ENCODE results near the gene ATM. TPM values are rescaled to one million over a fixed set of nuclear protein-coding genes. Genes with fewer than 3 reads are reported as not detected.

The ATM gene
- total and polyA plus RNA-seq, 7 experiments from 2014 or later = 84.7 to 879 (median 439) TPM

DNA sequence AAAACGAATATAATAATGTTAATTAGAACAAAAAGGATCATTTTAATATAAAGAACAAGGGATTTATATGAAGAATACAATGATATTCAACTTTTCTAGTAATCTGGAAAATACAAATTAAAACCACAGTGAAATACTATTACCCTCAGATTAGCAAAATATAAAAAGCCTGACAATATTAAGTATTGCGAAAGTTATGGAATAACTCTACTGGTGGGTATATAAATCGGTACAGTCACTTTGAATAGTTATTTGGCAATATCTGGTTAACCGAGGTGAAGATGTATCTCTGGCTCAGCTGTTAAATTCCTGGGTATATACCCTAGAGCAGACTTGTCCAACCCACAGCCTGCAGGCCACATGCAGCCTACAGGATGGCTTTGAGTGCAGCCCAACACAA is 118.8 kb downstream of the ATM start:
- H3K4me1 Mint-ChIP-seq = peaks cover 9 to 41% (median 29%) of the 10 kb centered on the region in 7 donors
- CTCF ChIA-PET = no interaction called here
- Histone ChIP-seq H3K4me3 (ENCODE audit: low read length) (no peak overlapping the region), H3K36me3 (ENCODE audit: control insufficient read depth in 2 of 3, insufficient read depth in 3 of 3, low read length in 3 of 3) (peaks cover 7 to 48% (median 8%) of the 10 kb centered on the region in 3 experiments), H3K4me1 (ENCODE audit: control insufficient read depth in 2 of 2, insufficient read depth in 2 of 2, low read length in 2 of 2) (no peaks in the 10 kb centered on the region), H3K9me3 (ENCODE audit: control insufficient read depth in 2 of 3, low read length in 3 of 3) (no peaks in the 10 kb centered on the region), H3K27ac (ENCODE audit: low read depth, low read length) (no peak overlapping the region), H3K27me3 (ENCODE audit: control insufficient read depth in 2 of 2, insufficient read depth in 2 of 2, low read length in 2 of 2) (no peaks in the 10 kb centered on the region)
- no peak overlapping the region for H3K4me3 Mint-ChIP-seq
- H3K27ac Mint-ChIP-seq = peak overlapping the region in 5 of 9 donors; percentile 1 to 78 (median 25)
- no peak for ATAC-seq
- POLR2A ChIA-PET = interaction anchor here (0.7 to 1.1 kb wide), 4 partner anchors 35 to 119 kb away, joined by 3 to 5 read pairs (median 3); partner anchors contain the start of genes ATM and NPAT
- H3K9me3 Mint-ChIP-seq = no peaks in the 10 kb centered on the region
- no peak for DNase-seq
- intact Hi-C loops (cut with micrococcal nuclease) = loop anchor here (5.0 kb wide), 3 partner anchors 126 to 306 kb away; partner anchors contain the start of genes C11orf65 (in 1 of the 2) and EXPH5 (in 1 of the 2)
- peaks cover 7 to 46% (median 31%) of the 10 kb centered on the region in 5 donors for H3K36me3 Mint-ChIP-seq
- no peaks in the 10 kb centered on the region for H3K27me3 Mint-ChIP-seq

GRCh38 chr11:108343714-108344113 is 120.8 kb downstream of the ATM start:
- peaks cover 11 to 46% (median 35%) of the 10 kb centered on the region in 5 donors for H3K36me3 Mint-ChIP-seq
- peaks cover 8 to 38% (median 22%) of the 10 kb centered on the region in 7 donors for H3K4me1 Mint-ChIP-seq
- Histone ChIP-seq H3K9me3 (ENCODE audit: control insufficient read depth in 2 of 3, low read length in 3 of 3) (no peaks in the 10 kb centered on the region), H3K4me1 (ENCODE audit: control insufficient read depth in 2 of 2, insufficient read depth in 2 of 2, low read length in 2 of 2) (no peaks in the 10 kb centered on the region), H3K27me3 (ENCODE audit: control insufficient read depth in 2 of 2, insufficient read depth in 2 of 2, low read length in 2 of 2) (no peaks in the 10 kb centered on the region), H3K4me3 (ENCODE audit: low read length) (no peak overlapping the region), H3K27ac (ENCODE audit: low read depth, low read length) (no peak overlapping the region), H3K36me3 (ENCODE audit: control insufficient read depth in 2 of 3, insufficient read depth in 3 of 3, low read length in 3 of 3) (peaks cover 5 to 44% (median 15%) of the 10 kb centered on the region in 3 experiments)
- ChIA-PET CTCF (interaction anchor here (1.2 kb wide), 1 partner anchor 304 kb away, joined by 3 read pairs; no protein-coding TSS in a partner anchor), POLR2A (interaction anchor here (1.1 kb wide), 1 partner anchor 39 kb away, joined by 3 read pairs; no protein-coding TSS in a partner anchor)
- intact Hi-C loops (cut with micrococcal nuclease) = loop anchor here (5.0 kb wide), 3 partner anchors 124 to 304 kb away; partner anchors contain the start of genes C11orf65 (in 1 of the 2) and EXPH5 (in 1 of the 2)
- H3K9me3 Mint-ChIP-seq = peaks cover 0 to 1% (median 0%) of the 10 kb centered on the region in 11 donors
- no peaks in the 10 kb centered on the region for H3K27me3 Mint-ChIP-seq
- ATAC-seq = no peak
- no peak overlapping the region for H3K4me3 Mint-ChIP-seq
- peak overlapping the region in 6 of 9 donors; percentile 8 to 75 (median 66) for H3K27ac Mint-ChIP-seq
- no peak for DNase-seq

- ChIA-PET POLR2A (no interaction called here), CTCF (interaction anchor here (0.8 kb wide), 1 partner anchor 308 kb away, joined by 3 read pairs; no protein-coding TSS in a partner anchor)
- Histone ChIP-seq H3K27me3 (ENCODE audit: control insufficient read depth in 2 of 2, insufficient read depth in 2 of 2, low read length in 2 of 2) (no peaks in the 10 kb centered on the region), H3K27ac (ENCODE audit: low read depth, low read length) (no peak overlapping the region), H3K9me3 (ENCODE audit: control insufficient read depth in 2 of 3, low read length in 3 of 3) (no peaks in the 10 kb centered on the region), H3K4me1 (ENCODE audit: control insufficient read depth in 2 of 2, insufficient read depth in 2 of 2, low read length in 2 of 2) (no peaks in the 10 kb centered on the region), H3K4me3 (ENCODE audit: low read length) (no peak overlapping the region), H3K36me3 (ENCODE audit: control insufficient read depth in 2 of 3, insufficient read depth in 3 of 3, low read length in 3 of 3) (peaks cover 14 to 59% (median 19%) of the 10 kb centered on the region in 3 experiments)
- peaks cover 0 to 1% (median 0%) of the 10 kb centered on the region in 11 donors for H3K9me3 Mint-ChIP-seq
- no peaks in the 10 kb centered on the region for H3K27me3 Mint-ChIP-seq
- ATAC-seq (no peak), DNase-seq (no peak)
- intact Hi-C loops (cut with micrococcal nuclease) = loop anchor here in 1 of 2 donors (1.0 kb wide), 1 partner anchor 8 kb away; no protein-coding TSS in a partner anchor
- H3K4me3 Mint-ChIP-seq = no peak overlapping the region
- peaks cover 23 to 63% (median 52%) of the 10 kb centered on the region in 5 donors for H3K36me3 Mint-ChIP-seq
- H3K4me1 Mint-ChIP-seq = peaks cover 2 to 34% (median 22%) of the 10 kb centered on the region in 7 donors
- peak overlapping the region in 5 of 9 donors; percentile 36 to 77 (median 54) for H3K27ac Mint-ChIP-seq
Observed at GRCh38 chr11:108345767-108346166, 122.9 kb downstream of the ATM start.

- DNase-seq (no peak), ATAC-seq (no peak)
- H3K4me3 ChIP-seq (ENCODE audit: low read length) = no peak overlapping the region
- H3K9me3 ChIP-seq (ENCODE audit: control insufficient read depth in 2 of 3, low read length in 3 of 3) = no peaks in the 10 kb centered on the region
- H3K36me3 ChIP-seq (ENCODE audit: control insufficient read depth in 2 of 3, insufficient read depth in 3 of 3, low read length in 3 of 3) = peaks cover 20 to 66% (median 21%) of the 10 kb centered on the region in 3 experiments
- no peaks in the 10 kb centered on the region for H3K27me3 ChIP-seq (ENCODE audit: control insufficient read depth in 2 of 2, insufficient read depth in 2 of 2, low read length in 2 of 2)
- no peak overlapping the region for H3K4me3 Mint-ChIP-seq
- no peaks in the 10 kb centered on the region for H3K4me1 ChIP-seq (ENCODE audit: control insufficient read depth in 2 of 2, insufficient read depth in 2 of 2, low read length in 2 of 2)
- ChIA-PET CTCF (no interaction called here), POLR2A (no interaction called here)
- H3K27ac ChIP-seq (ENCODE audit: low read depth, low read length) = peak overlapping the region; percentile 37
- H3K9me3 Mint-ChIP-seq = peaks cover 0 to 1% (median 0%) of the 10 kb centered on the region in 11 donors
- peak overlapping the region in 3 of 9 donors; percentile 36 to 76 (median 64) for H3K27ac Mint-ChIP-seq
- H3K4me1 Mint-ChIP-seq = peaks cover 2 to 34% (median 22%) of the 10 kb centered on the region in 7 donors
- peaks cover 24 to 70% (median 54%) of the 10 kb centered on the region in 5 donors for H3K36me3 Mint-ChIP-seq
- H3K27me3 Mint-ChIP-seq = no peaks in the 10 kb centered on the region
- intact Hi-C loops (cut with micrococcal nuclease) = no loop called here
Observed at GRCh38 chr11:108346451-108346850, 123.6 kb downstream of the ATM start.

- H3K27ac ChIP-seq (ENCODE audit: low read depth, low read length) = no peak overlapping the region
- DNase-seq (no peak), ATAC-seq (no peak)
- POLR2A ChIA-PET = no interaction called here
- no peaks in the 10 kb centered on the region for H3K9me3 ChIP-seq (ENCODE audit: control insufficient read depth in 2 of 3, low read length in 3 of 3)
- no peak overlapping the region for H3K4me3 ChIP-seq (ENCODE audit: low read length)
- no peaks in the 10 kb centered on the region for H3K27me3 ChIP-seq (ENCODE audit: control insufficient read depth in 2 of 2, insufficient read depth in 2 of 2, low read length in 2 of 2)
- intact Hi-C loops (cut with micrococcal nuclease) = loop anchor here in 1 of 2 donors (2.0 kb wide), 1 partner anchor 15 kb away; no protein-coding TSS in a partner anchor
- Mint-ChIP-seq H3K4me1 (peaks cover 0 to 11% (median 5%) of the 10 kb centered on the region in 7 donors), H3K4me3 (no peak overlapping the region), H3K27ac (peak overlapping the region in 6 of 9 donors; percentile 8 to 79 (median 40)), H3K27me3 (no peaks in the 10 kb centered on the region), H3K9me3 (peaks cover 0 to 1% (median 0%) of the 10 kb centered on the region in 11 donors), H3K36me3 (peaks cover 33 to 86% (median 74%) of the 10 kb centered on the region in 5 donors)
- no peaks in the 10 kb centered on the region for H3K4me1 ChIP-seq (ENCODE audit: control insufficient read depth in 2 of 2, insufficient read depth in 2 of 2, low read length in 2 of 2)
- H3K36me3 ChIP-seq (ENCODE audit: control insufficient read depth in 2 of 3, insufficient read depth in 3 of 3, low read length in 3 of 3) = peaks cover 48 to 90% (median 49%) of the 10 kb centered on the region in 3 experiments
- CTCF ChIA-PET = interaction anchor here (0.9 kb wide), 1 partner anchor 181 kb away, joined by 3 read pairs; no protein-coding TSS in a partner anchor
Observed at GRCh38 chr11:108351468-108351867, 128.6 kb downstream of the ATM start.

- Mint-ChIP-seq H3K9me3 (peaks cover 0 to 4% (median 0%) of the 10 kb centered on the region in 11 donors), H3K4me3 (no peak overlapping the region), H3K27ac (peak overlapping the region in 2 of 9 donors; percentile 3 to 32), H3K4me1 (peaks cover 0 to 9% (median 0%) of the 10 kb centered on the region in 7 donors), H3K36me3 (peaks cover 0 to 53% (median 48%) of the 10 kb centered on the region in 5 donors), H3K27me3 (no peaks in the 10 kb centered on the region)
- no peak overlapping the region for H3K27ac ChIP-seq (ENCODE audit: low read depth, low read length)
- ATAC-seq (no peak), DNase-seq (no peak)
- H3K36me3 ChIP-seq (ENCODE audit: control insufficient read depth in 2 of 3, insufficient read depth in 3 of 3, low read length in 3 of 3) = peaks cover 9 to 42% (median 12%) of the 10 kb centered on the region in 3 experiments
- no peaks in the 10 kb centered on the region for H3K4me1 ChIP-seq (ENCODE audit: control insufficient read depth in 2 of 2, insufficient read depth in 2 of 2, low read length in 2 of 2)
- intact Hi-C loops (cut with micrococcal nuclease) = no loop called here
- H3K4me3 ChIP-seq (ENCODE audit: low read length) = no peak overlapping the region
- H3K27me3 ChIP-seq (ENCODE audit: control insufficient read depth in 2 of 2, insufficient read depth in 2 of 2, low read length in 2 of 2) = no peaks in the 10 kb centered on the region
- ChIA-PET POLR2A (no interaction called here), CTCF (interaction anchor here (0.5 kb wide), 1 partner anchor 19 kb away, joined by 3 read pairs; no protein-coding TSS in a partner anchor)
- no peaks in the 10 kb centered on the region for H3K9me3 ChIP-seq (ENCODE audit: control insufficient read depth in 2 of 3, low read length in 3 of 3)
Observed at GRCh38 chr11:108364159-108364558, 141.3 kb downstream of the ATM start.
